HepG2 (cell line): Measurements from ENCODE around the gene STX8. TPM values are rescaled to one million over a fixed set of nuclear protein-coding genes. Genes with fewer than 3 reads are reported as not detected.

ENCODE experiments used
- ATAC-seq: fragments of 200-7000 bp; cut with Tn5 transposase; 3 replicates; pipeline ENCODE4 v1.9.1; 2020; ENCODE audit warnings: mild to moderate bottlenecking, moderate library complexity
- BruUV-seq: library from RNA; stranded (reverse); fragments of 400-500 nt; replicated peaks from 2 replicates; lab custom pipeline; 2021; lab: Mats Ljungman, UMichigan
- CTCF ChIA-PET: fragments of 300-600 bp; formaldehyde crosslinking; extraction: SDS; loops from one replicate; lab custom pipeline; 2021; ENCODE audit warnings: low total read pairs, inconsistent platforms, low intra/inter-chr PET ratio; lab: Yijun Ruan, JAX
- POLR2A ChIA-PET: fragments of 350-600 bp; sonication (Branson Sonifier 250); formaldehyde crosslinking; loops from one replicate; lab custom pipeline; 2020; ENCODE audit warnings: antibody characterized with exemption, inconsistent platforms; lab: Yijun Ruan, JAX
- DNase-seq: peaks from one replicate; pipeline ENCODE4 v3.0.0-alpha.2; 2015; ENCODE audit warnings: low spot score
- FAIRE-seq: peaks from 3 replicates; lab custom pipeline; 2011; peaks lifted over from hg19 to GRCh38; lab: Jason Lieb, UNC
- H2AFZ ChIP-seq: one replicate; pipeline ENCODE4 v1.6.1; 2011; ENCODE audit warnings: low read length, inconsistent platforms
- H3K27ac ChIP-seq: fragments of 300-600 bp; 3 replicates; pipeline ENCODE4 v1.8.0; 2011; ENCODE audit warnings: mixed run types, mild to moderate bottlenecking, mixed read lengths, low read length, inconsistent platforms; ENCODE audit not compliant: insufficient read depth; ENCODE audit errors: extremely low read length
- H3K27me3 ChIP-seq, 2 experiments: fragments of 200-600 bp in 1 of 2; 2 replicates in 1 of 2; 3 replicates in 1 of 2; pipeline versions ENCODE4 v1.6.0 to v1.8.0; 2011; ENCODE audit warnings: low read length in 2 of 2, mild to moderate bottlenecking in 2 of 2, moderate library complexity in 2 of 2, inconsistent platforms in 1 of 2; ENCODE audit not compliant: insufficient read depth in 2 of 2, control insufficient read depth in 1 of 2
- H3K36me3 ChIP-seq, 2 experiments: fragments of 200-600 bp in 1 of 2; replicated peaks in 1 of 2; 2 replicates in 1 of 2; 3 replicates in 1 of 2; pipeline versions ENCODE4 v1.5.1 to v1.8.0; 2011; ENCODE audit warnings: low read length in 2 of 2, inconsistent platforms in 1 of 2; ENCODE audit not compliant: insufficient read depth in 2 of 2, control insufficient read depth in 1 of 2
- H3K4me1 ChIP-seq: 2 replicates; pipeline ENCODE4 v1.5.1; 2012; ENCODE audit warnings: low read length, inconsistent platforms; ENCODE audit not compliant: insufficient read depth
- H3K4me2 ChIP-seq: 2 replicates; pipeline ENCODE4 v1.6.0; 2011; ENCODE audit warnings: low read depth, low read length, inconsistent platforms
- H3K4me3 ChIP-seq, 3 experiments: fragments of 200-600 bp in 1 of 3; sonication (generic), shearing (Covaris generic) in 1 of 3; replicated peaks in 1 of 3; 2 replicates each; pipeline ENCODE4 v1.5.1; 2011 to 2016; ENCODE audit warnings: low read length in 3 of 3, inconsistent platforms in 2 of 3, low read depth in 2 of 3, mild to moderate bottlenecking in 2 of 3, control low read depth in 1 of 3, mixed read lengths in 1 of 3; ENCODE audit not compliant: insufficient read depth in 1 of 3
- H3K79me2 ChIP-seq: one replicate; pipeline ENCODE4 v1.6.1; 2011; ENCODE audit warnings: low read length, inconsistent platforms; ENCODE audit not compliant: insufficient read depth
- H3K9ac ChIP-seq: 2 replicates; pipeline ENCODE4 v1.6.0; 2011; ENCODE audit warnings: mild to moderate bottlenecking, low read depth, low read length, inconsistent platforms; ENCODE audit not compliant: insufficient read depth
- H3K9me3 ChIP-seq: 2 replicates; pipeline ENCODE4 v1.5.1; 2012; ENCODE audit warnings: mild to moderate bottlenecking, low read length
- H4K20me1 ChIP-seq: 2 replicates; pipeline ENCODE4 v1.6.0; 2011; ENCODE audit warnings: inconsistent platforms, mild to moderate bottlenecking, low read length, moderate library complexity; ENCODE audit not compliant: insufficient read depth
- ADNP ChIP-seq: sonication (generic); formaldehyde crosslinking; IDR thresholded peaks from 2 replicates; pipeline ENCODE4 v1.4.0; 2020; ENCODE audit warnings: missing genetic modification reagents
- JARID2 ChIP-seq: sonication (generic); formaldehyde crosslinking; IDR thresholded peaks from 2 replicates; pipeline ENCODE4 v1.8.1; 2023; ENCODE audit warnings: missing genetic modification reagents, inconsistent platforms; ENCODE audit not compliant: insufficient replicate concordance
- NFE2L2 ChIP-seq: fragments of 150-350 bp; IDR thresholded peaks from 2 replicates; pipeline ENCODE4 v1.6.1; 2014; ENCODE audit warnings: low read length
- NKX3-1 ChIP-seq: sonication (generic); formaldehyde crosslinking; IDR thresholded peaks from 2 replicates; pipeline ENCODE4 v1.5.0; 2020; ENCODE audit warnings: missing genetic modification reagents
- REL ChIP-seq: sonication (generic); formaldehyde crosslinking; conservative IDR thresholded peaks from 2 replicates; pipeline ENCODE4 v1.8.0; 2022; ENCODE audit warnings: mild to moderate bottlenecking, missing genetic modification reagents, moderate library complexity
- TBX3 ChIP-seq: fragments of 450-650 bp; IDR thresholded peaks from 2 replicates; pipeline ENCODE4 v1.6.1; 2017; ENCODE audit warnings: antibody characterized with exemption, mild to moderate bottlenecking, inconsistent platforms, borderline replicate concordance
- TEAD2 ChIP-seq: sonication (generic); formaldehyde crosslinking; IDR thresholded peaks from 2 replicates; pipeline ENCODE4 v1.9.0; 2021; ENCODE audit warnings: missing genetic modification reagents
- YEATS4 ChIP-seq: sonication (generic); formaldehyde crosslinking; IDR thresholded peaks from 2 replicates; pipeline ENCODE4 v1.4.0; 2020; ENCODE audit warnings: missing genetic modification reagents, borderline replicate concordance
- ZNF296 ChIP-seq: sonication (generic); formaldehyde crosslinking; conservative IDR thresholded peaks from 2 replicates; pipeline ENCODE4 v1.5.0; 2020; ENCODE audit warnings: mild to moderate bottlenecking, missing genetic modification reagents
- ZNF563 ChIP-seq: sonication (generic); formaldehyde crosslinking; IDR thresholded peaks from 2 replicates; pipeline ENCODE4 v1.8.0; 2022; ENCODE audit warnings: mild to moderate bottlenecking, moderate library complexity, missing genetic modification reagents
- ZNF724P ChIP-seq: sonication (generic); formaldehyde crosslinking; IDR thresholded peaks from 2 replicates; pipeline ENCODE4 v1.8.0; 2022; ENCODE audit warnings: missing genetic modification reagents, borderline replicate concordance
- WGBS: methylation state at CpG from one replicate; pipeline ENCODE4 v1.1.6; 2017; ENCODE audit warnings: low lambda C conversion rate; 5-methylcytosine and 5-hydroxymethylcytosine counted together
- in situ Hi-C: cut with HindIII; loops from 2 replicates; pipeline ENCODE4 v1.10.0; 2017; ENCODE audit warnings: low pct_unique_long_range_greater_than_20kb; ENCODE audit not compliant: extremely low pct_ligation_motif_present
- intact Hi-C: fragments of 100-400 bp; cut with micrococcal nuclease; formaldehyde crosslinking; loops from one replicate; pipeline ENCODE4 v1.10.0; 2022; ENCODE audit not compliant: unreplicated experiment
- polyA plus RNA-seq, 8 experiments: library from polyadenylated mRNA; depleted of rRNA in 3 of 8; stranded (reverse) in 7 of 8; unstranded in 1 of 8; fragments of >200 nt; fragmentation: Illumina TruSeq in 4 of 8; extraction: Trizol in 4 of 8; gene quantifications; 2 replicates each; pipeline versions ENCODE4 v1.2.1 to v1.2.3, GENCODE V29; 2011 to 2016; ENCODE audit warnings: low read depth in 4 of 8, missing spikeins in 1 of 8, mixed read lengths in 1 of 8; ENCODE audit not compliant: insufficient read depth in 1 of 8
- total RNA-seq, 5 experiments: library from RNA; depleted of rRNA; stranded (reverse); fragments of >200 nt; fragmentation: Illumina TruSeq; extraction: Trizol; gene quantifications; 2 replicates each; pipeline ENCODE4 v1.2.3, GENCODE V29; 2016; ENCODE audit warnings: low read depth in 1 of 5
- TF ChIP-seq, protein P1 (sequence below): sonication (generic); formaldehyde crosslinking; IDR thresholded peaks from 2 replicates; pipeline ENCODE4 v1.5.0; 2020; ENCODE audit warnings: mild to moderate bottlenecking, missing genetic modification reagents, moderate library complexity
- TF ChIP-seq, protein P2 (sequence below): sonication (generic); formaldehyde crosslinking; IDR thresholded peaks from 2 replicates; pipeline ENCODE4 v1.4.0; 2020; ENCODE audit warnings: low read depth, mild to moderate bottlenecking, missing genetic modification reagents
- TF ChIP-seq, protein P3 (sequence below): sonication (generic); formaldehyde crosslinking; IDR thresholded peaks from 2 replicates; pipeline ENCODE4 v1.4.0; 2020; ENCODE audit warnings: missing genetic modification reagents, mild to moderate bottlenecking, borderline replicate concordance

STX8 gene
- total and polyA plus RNA-seq, 2 of the 13 experiments (the other 11 are each of a cell fraction or from before 2014, with no cell fraction given), result 36.4 to 53.6 TPM

DNA sequence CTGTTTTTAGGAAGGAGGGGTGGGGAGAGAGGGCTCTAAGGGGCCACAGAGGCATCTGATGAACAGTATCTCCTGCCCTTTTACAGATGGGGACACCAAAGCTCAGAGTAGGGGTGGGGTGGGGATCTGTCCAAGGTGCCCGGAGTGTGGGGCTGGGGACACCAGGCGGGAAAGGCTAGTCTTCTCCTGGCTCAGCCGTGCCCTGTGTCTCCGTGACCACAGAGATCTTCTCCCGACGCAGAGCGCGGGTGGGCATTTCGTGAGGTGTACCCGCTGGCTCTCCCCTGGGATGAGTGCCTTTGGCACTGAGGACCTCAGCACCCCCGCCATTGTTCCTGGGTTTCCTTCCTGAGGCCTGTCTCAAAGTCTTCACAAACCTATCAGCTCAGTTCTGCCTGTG lies 344.8 kb downstream of the STX8 start:
- H3K9ac ChIP-seq, result no peak overlapping the region
- in situ Hi-C loops, result no loop called here
- POLR2A ChIA-PET, result interaction anchor here (0.6 kb wide), 1 partner anchor 13 kb away, joined by 3 read pairs; no protein-coding TSS in a partner anchor
- CTCF ChIA-PET, result no interaction called here
- H2AFZ ChIP-seq, result no peak overlapping the region
- FAIRE-seq (no peak), DNase-seq (no peak), ATAC-seq (no peak)
- no TSS peak for BruUV-seq
- no peaks in the 10 kb centered on the region for H3K9me3 ChIP-seq
- 56% methylated on average over 5 of the region's 11 CpGs for WGBS
- H3K4me3 ChIP-seq, result no peak overlapping the region
- no peaks in the 10 kb centered on the region for H3K79me2 ChIP-seq
- peaks cover 3 to 60% of the 10 kb centered on the region in 2 experiments; a peak in 4 of 5 replicates for H3K27me3 ChIP-seq
- no peaks in the 10 kb centered on the region for H4K20me1 ChIP-seq
- no peak overlapping the region for H3K4me2 ChIP-seq
- TF ChIP-seq TEAD2 (CRISPR knock-in tag) (no peak), JARID2 (CRISPR knock-in tag) (no peak), YEATS4 (no peak), ZNF563 (no peak), REL (CRISPR knock-in tag) (no peak), NKX3-1 (CRISPR knock-in tag) (no peak), NFE2L2 (no peak), ZNF724P (CRISPR knock-in tag) (no peak), TBX3 (no peak), ZNF296 (CRISPR knock-in tag) (no peak), ADNP (CRISPR knock-in tag) (no peak)
- TF ChIP-seq, protein P1, sequence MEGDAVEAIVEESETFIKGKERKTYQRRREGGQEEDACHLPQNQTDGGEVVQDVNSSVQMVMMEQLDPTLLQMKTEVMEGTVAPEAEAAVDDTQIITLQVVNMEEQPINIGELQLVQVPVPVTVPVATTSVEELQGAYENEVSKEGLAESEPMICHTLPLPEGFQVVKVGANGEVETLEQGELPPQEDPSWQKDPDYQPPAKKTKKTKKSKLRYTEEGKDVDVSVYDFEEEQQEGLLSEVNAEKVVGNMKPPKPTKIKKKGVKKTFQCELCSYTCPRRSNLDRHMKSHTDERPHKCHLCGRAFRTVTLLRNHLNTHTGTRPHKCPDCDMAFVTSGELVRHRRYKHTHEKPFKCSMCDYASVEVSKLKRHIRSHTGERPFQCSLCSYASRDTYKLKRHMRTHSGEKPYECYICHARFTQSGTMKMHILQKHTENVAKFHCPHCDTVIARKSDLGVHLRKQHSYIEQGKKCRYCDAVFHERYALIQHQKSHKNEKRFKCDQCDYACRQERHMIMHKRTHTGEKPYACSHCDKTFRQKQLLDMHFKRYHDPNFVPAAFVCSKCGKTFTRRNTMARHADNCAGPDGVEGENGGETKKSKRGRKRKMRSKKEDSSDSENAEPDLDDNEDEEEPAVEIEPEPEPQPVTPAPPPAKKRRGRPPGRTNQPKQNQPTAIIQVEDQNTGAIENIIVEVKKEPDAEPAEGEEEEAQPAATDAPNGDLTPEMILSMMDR (CRISPR knock-in tag), result no peak
- TF ChIP-seq, protein P2, sequence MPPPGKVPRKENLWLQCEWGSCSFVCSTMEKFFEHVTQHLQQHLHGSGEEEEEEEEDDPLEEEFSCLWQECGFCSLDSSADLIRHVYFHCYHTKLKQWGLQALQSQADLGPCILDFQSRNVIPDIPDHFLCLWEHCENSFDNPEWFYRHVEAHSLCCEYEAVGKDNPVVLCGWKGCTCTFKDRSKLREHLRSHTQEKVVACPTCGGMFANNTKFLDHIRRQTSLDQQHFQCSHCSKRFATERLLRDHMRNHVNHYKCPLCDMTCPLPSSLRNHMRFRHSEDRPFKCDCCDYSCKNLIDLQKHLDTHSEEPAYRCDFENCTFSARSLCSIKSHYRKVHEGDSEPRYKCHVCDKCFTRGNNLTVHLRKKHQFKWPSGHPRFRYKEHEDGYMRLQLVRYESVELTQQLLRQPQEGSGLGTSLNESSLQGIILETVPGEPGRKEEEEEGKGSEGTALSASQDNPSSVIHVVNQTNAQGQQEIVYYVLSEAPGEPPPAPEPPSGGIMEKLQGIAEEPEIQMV (CRISPR knock-in tag), result no peak
- TF ChIP-seq, protein P3, sequence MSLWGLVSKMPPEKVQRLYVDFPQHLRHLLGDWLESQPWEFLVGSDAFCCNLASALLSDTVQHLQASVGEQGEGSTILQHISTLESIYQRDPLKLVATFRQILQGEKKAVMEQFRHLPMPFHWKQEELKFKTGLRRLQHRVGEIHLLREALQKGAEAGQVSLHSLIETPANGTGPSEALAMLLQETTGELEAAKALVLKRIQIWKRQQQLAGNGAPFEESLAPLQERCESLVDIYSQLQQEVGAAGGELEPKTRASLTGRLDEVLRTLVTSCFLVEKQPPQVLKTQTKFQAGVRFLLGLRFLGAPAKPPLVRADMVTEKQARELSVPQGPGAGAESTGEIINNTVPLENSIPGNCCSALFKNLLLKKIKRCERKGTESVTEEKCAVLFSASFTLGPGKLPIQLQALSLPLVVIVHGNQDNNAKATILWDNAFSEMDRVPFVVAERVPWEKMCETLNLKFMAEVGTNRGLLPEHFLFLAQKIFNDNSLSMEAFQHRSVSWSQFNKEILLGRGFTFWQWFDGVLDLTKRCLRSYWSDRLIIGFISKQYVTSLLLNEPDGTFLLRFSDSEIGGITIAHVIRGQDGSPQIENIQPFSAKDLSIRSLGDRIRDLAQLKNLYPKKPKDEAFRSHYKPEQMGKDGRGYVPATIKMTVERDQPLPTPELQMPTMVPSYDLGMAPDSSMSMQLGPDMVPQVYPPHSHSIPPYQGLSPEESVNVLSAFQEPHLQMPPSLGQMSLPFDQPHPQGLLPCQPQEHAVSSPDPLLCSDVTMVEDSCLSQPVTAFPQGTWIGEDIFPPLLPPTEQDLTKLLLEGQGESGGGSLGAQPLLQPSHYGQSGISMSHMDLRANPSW (CRISPR knock-in tag), result no peak
- intact Hi-C loops, result no loop called here
- H3K27ac ChIP-seq, result no peak overlapping the region
- no peaks in the 10 kb centered on the region for H3K4me1 ChIP-seq
- H3K36me3 ChIP-seq, result no peaks in the 10 kb centered on the region
